Endodermal cell (in vitro differentiated cells): ENCODE results near the gene PTPN14. TPM values are rescaled to one million over a fixed set of nuclear protein-coding genes. Genes with fewer than 3 reads are reported as not detected.

Source experiments
- DNase-seq: peaks from one replicate; pipeline ENCODE4 v3.0.0-alpha.2; 2017
- H3K27ac ChIP-seq: 2 replicates; pipeline ENCODE4 v1.5.1; 2013; ENCODE audit warnings: mild to moderate bottlenecking, low read depth, low read length, moderate library complexity
- H3K27me3 ChIP-seq: 2 replicates; pipeline ENCODE4 v1.6.1; 2013; ENCODE audit warnings: mild to moderate bottlenecking, low read length, moderate library complexity; ENCODE audit not compliant: insufficient read depth, control insufficient read depth, poor library complexity, severe bottlenecking
- H3K36me3 ChIP-seq: 2 replicates; pipeline ENCODE4 v1.7.0; 2013; ENCODE audit warnings: mild to moderate bottlenecking, low read length, moderate library complexity; ENCODE audit not compliant: control insufficient read depth, insufficient read depth
- H3K4me1 ChIP-seq: one replicate; pipeline ENCODE4 v1.7.0; 2013; ENCODE audit warnings: low read length; ENCODE audit not compliant: control insufficient read depth, insufficient read depth
- H3K4me3 ChIP-seq: 2 replicates; pipeline ENCODE4 v1.5.1; 2013; ENCODE audit warnings: mild to moderate bottlenecking, low read length, moderate library complexity
- H3K9ac ChIP-seq: 2 replicates; pipeline ENCODE4 v1.6.1; 2013; ENCODE audit warnings: mild to moderate bottlenecking, low read length, moderate library complexity; ENCODE audit not compliant: poor library complexity, severe bottlenecking; ENCODE audit errors: extremely low read depth
- H3K9me3 ChIP-seq: 2 replicates; pipeline ENCODE4 v1.6.1; 2013; ENCODE audit warnings: mild to moderate bottlenecking, low read length, moderate library complexity; ENCODE audit not compliant: control insufficient read depth
- H3K27ac Mint-ChIP-seq: 2 replicates; pipeline ENCODE4 v1.8.0; 2020; ENCODE audit warnings: mixed read lengths
- H3K27me3 Mint-ChIP-seq: 2 replicates; pipeline ENCODE4 v1.8.0; 2021; ENCODE audit warnings: mild to moderate bottlenecking, mixed read lengths; ENCODE audit not compliant: insufficient read depth
- H3K36me3 Mint-ChIP-seq: 2 replicates; pipeline ENCODE4 v1.8.0; 2020; ENCODE audit warnings: low read depth, mixed read lengths
- H3K4me1 Mint-ChIP-seq: 2 replicates; pipeline ENCODE4 v1.8.0; 2020; ENCODE audit warnings: mixed read lengths
- H3K4me3 Mint-ChIP-seq: 2 replicates; pipeline ENCODE4 v1.8.0; 2020; ENCODE audit warnings: mild to moderate bottlenecking, moderate library complexity, mixed read lengths
- H3K9me3 Mint-ChIP-seq: 2 replicates; pipeline ENCODE4 v1.8.0; 2020; ENCODE audit warnings: mild to moderate bottlenecking, mixed read lengths
- WGBS, 2 experiments: methylation state at CpG; one replicate each; pipeline versions ENCODE4 v1.1.5 to v1.1.7; 2013; ENCODE audit warnings: missing lambda C conversion rate in 2 of 2, mixed read lengths in 1 of 2; ENCODE audit not compliant: insufficient coverage in 1 of 2, insufficient read length in 1 of 2; 5-methylcytosine and 5-hydroxymethylcytosine counted together
- total RNA-seq, 2 donors: library from RNA; stranded (reverse); fragmentation: NEBNext Ultra II Directional in 1 of 2; extraction: Animal tissue kit (Norgen Biotek cat#: 25700) in 1 of 2; gene quantifications; 2 replicates in 1 of 2; 3 replicates in 1 of 2; pipeline ENCODE4 v1.2.1, GENCODE V29; 2021
- TF ChIP-seq, protein P1 (sequence below): fragments of 200-600 bp; sonication (generic); conservative IDR thresholded peaks from 2 replicates; pipeline ENCODE4 v1.5.0; 2021; ENCODE audit warnings: antibody characterized with exemption, mild to moderate bottlenecking

Gene PTPN14
- total RNA-seq, 2 donors from 2014 or later, result 72.6 to 93.2 TPM

DNA sequence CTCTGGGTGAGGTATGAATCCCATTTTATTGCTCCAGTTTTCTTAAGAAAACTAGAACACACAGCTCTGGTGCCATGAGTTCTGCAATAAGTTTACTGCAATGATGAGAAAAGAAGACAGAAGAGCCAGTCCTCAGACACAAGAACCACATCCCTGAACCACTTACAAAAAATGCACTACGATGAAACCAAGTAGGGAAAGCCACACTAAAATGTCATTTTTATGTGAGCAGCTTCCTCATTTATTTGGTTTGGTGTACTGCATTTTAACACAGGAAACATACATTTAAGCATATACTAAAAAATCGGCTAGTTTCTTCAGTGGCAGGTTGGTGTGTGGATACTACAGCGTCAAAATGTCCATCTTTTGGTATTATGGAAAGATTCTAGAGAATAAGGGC, 95.9 kb downstream of the PTPN14 start:
- H3K9me3 Mint-ChIP-seq, result no peaks in the 10 kb centered on the region
- H3K4me1 ChIP-seq, result peaks cover 20% of the 10 kb centered on the region
- WGBS, 2 experiments, result 99 to 100% methylated on average over 1 to 3 of the region's 3 CpGs
- no peaks in the 10 kb centered on the region for H3K9me3 ChIP-seq
- TF ChIP-seq, protein P1, sequence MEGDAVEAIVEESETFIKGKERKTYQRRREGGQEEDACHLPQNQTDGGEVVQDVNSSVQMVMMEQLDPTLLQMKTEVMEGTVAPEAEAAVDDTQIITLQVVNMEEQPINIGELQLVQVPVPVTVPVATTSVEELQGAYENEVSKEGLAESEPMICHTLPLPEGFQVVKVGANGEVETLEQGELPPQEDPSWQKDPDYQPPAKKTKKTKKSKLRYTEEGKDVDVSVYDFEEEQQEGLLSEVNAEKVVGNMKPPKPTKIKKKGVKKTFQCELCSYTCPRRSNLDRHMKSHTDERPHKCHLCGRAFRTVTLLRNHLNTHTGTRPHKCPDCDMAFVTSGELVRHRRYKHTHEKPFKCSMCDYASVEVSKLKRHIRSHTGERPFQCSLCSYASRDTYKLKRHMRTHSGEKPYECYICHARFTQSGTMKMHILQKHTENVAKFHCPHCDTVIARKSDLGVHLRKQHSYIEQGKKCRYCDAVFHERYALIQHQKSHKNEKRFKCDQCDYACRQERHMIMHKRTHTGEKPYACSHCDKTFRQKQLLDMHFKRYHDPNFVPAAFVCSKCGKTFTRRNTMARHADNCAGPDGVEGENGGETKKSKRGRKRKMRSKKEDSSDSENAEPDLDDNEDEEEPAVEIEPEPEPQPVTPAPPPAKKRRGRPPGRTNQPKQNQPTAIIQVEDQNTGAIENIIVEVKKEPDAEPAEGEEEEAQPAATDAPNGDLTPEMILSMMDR, result no peak
- no peak overlapping the region for H3K4me3 ChIP-seq
- H3K27me3 ChIP-seq, result no peaks in the 10 kb centered on the region
- no peak for DNase-seq
- H3K27ac Mint-ChIP-seq, result peak overlapping the region; percentile 0
- no peak overlapping the region for H3K9ac ChIP-seq
- H3K27me3 Mint-ChIP-seq, result no peaks in the 10 kb centered on the region
- H3K4me1 Mint-ChIP-seq, result peaks cover 52% of the 10 kb centered on the region
- H3K4me3 Mint-ChIP-seq, result no peak overlapping the region
- H3K36me3 ChIP-seq, result peaks cover 15% of the 10 kb centered on the region
- H3K27ac ChIP-seq, result no peak overlapping the region
- peaks cover 14% of the 10 kb centered on the region for H3K36me3 Mint-ChIP-seq

DNA sequence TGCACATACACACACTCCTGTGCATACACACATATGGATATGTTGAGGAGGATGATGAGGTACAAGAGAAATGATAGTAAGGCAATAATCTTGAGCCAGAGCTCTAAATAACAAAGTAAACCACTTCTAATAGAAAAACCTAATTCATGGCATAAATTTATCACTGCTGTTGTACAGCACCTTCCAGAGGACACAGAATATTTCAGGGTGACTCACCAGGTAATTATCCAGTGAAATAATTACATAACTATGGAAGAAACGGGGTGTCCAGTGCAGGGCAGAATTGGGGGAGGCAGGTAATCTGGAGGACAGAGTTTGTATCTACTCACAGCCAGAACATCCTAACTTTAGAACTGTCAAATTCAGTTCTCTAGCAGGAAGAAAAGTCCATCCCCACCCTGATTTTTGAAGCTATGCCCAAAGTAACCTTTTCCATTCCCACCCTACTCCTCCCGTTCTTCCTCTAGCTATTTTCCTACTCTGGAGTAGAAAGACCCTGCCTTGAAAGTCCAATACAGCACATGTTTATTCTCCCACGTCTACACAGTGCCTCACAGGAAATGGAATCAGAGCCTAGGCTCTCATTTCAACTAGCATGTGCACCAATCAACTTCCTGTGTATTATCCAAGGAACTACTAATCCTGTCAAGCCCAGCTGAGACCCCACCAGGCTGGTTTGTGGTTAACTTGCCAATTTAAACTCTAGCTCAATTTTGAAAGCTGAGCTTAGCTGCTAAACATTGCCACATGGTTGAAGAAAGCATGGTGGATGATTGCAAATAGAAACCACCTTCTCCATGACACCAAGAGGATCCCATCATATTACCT, 96.6 kb downstream of the PTPN14 start:
- H3K27ac ChIP-seq, result no peak overlapping the region
- H3K9me3 Mint-ChIP-seq, result no peaks in the 10 kb centered on the region
- DNase-seq, result no peak
- H3K36me3 Mint-ChIP-seq, result peaks cover 15% of the 10 kb centered on the region
- peak overlapping the region; percentile 0 for H3K27ac Mint-ChIP-seq
- H3K27me3 Mint-ChIP-seq, result no peaks in the 10 kb centered on the region
- peaks cover 20% of the 10 kb centered on the region for H3K4me1 ChIP-seq
- TF ChIP-seq, protein P1, result no peak
- WGBS, 2 experiments, result 83 to 86% methylated on average over 3 of the region's 3 CpGs
- no peaks in the 10 kb centered on the region for H3K9me3 ChIP-seq
- H3K27me3 ChIP-seq, result no peaks in the 10 kb centered on the region
- H3K4me1 Mint-ChIP-seq, result peaks cover 49% of the 10 kb centered on the region
- H3K4me3 Mint-ChIP-seq, result no peak overlapping the region
- no peak overlapping the region for H3K4me3 ChIP-seq
- no peak overlapping the region for H3K9ac ChIP-seq
- peaks cover 18% of the 10 kb centered on the region for H3K36me3 ChIP-seq

DNA sequence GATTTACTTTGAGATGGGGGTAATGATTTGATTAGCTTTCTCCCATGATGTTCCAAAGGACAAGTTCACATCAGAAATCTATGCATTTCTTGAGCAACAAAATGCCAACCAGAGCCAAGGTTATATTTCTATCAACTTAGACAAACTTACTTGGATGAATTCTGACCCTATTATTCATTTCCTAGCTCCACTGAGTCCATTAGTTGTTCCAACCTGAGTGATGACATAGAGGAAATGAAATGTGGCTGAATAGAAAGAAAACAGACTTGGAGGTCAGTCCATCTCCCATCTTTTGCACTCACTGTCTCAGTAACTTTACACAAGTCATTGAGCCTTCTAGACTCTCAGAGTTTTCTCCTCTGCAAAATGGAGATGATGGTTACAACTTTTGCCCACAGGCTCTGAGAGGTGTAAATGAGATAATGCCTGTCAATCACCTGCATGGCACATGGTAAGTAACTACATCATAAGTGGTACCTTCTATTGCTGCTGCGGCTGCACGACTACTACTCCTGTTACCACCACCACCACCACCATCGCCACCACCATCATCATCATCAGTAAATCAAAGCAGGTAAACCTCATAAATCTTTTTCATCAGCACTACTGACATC, 98.2 kb downstream of the PTPN14 start:
- no peak overlapping the region for H3K9ac ChIP-seq

More for the DNA sequence above, 98.2 kb downstream of the PTPN14 start:
- Mint-ChIP-seq H3K36me3 (peaks cover 23% of the 10 kb centered on the region), H3K27ac (no peak overlapping the region), H3K27me3 (no peaks in the 10 kb centered on the region), H3K9me3 (no peaks in the 10 kb centered on the region), H3K4me1 (peaks cover 57% of the 10 kb centered on the region), H3K4me3 (no peak overlapping the region)
- H3K27ac ChIP-seq, result no peak overlapping the region
- no peak for DNase-seq
- no peak overlapping the region for H3K4me3 ChIP-seq
- TF ChIP-seq, protein P1, result no peak
- no peaks in the 10 kb centered on the region for H3K9me3 ChIP-seq
- peaks cover 23% of the 10 kb centered on the region for H3K36me3 ChIP-seq
- 80 to 98% methylated on average over 2 to 3 of the region's 3 CpGs for WGBS, 2 experiments
- peaks cover 20% of the 10 kb centered on the region for H3K4me1 ChIP-seq
- H3K27me3 ChIP-seq, result no peaks in the 10 kb centered on the region
